Panc1 (cell line): ENCODE results near the gene C1orf198. TPM values are rescaled to one million over a fixed set of nuclear protein-coding genes. Genes with fewer than 3 reads are reported as not detected.

Source experiments
- ATAC-seq: fragments of 200-7000 bp; cut with Tn5 transposase; 2 replicates; pipeline ENCODE4 v1.9.1; 2020; ENCODE audit warnings: mild to moderate bottlenecking, moderate library complexity
- BruUV-seq: library from RNA; stranded (reverse); fragments of 400-500 nt; replicated peaks from 2 replicates; lab custom pipeline; 2021; lab: Mats Ljungman, UMichigan
- CTCF ChIA-PET: fragments of 300-600 bp; sonication (Branson Sonifier 250); formaldehyde crosslinking; loops from one replicate; lab custom pipeline; 2022; ENCODE audit warnings: antibody characterized with exemption; lab: Charles Lee
- POLR2A ChIA-PET: fragments of 300-600 bp; sonication (Branson Sonifier 250); formaldehyde crosslinking; loops from one replicate; lab custom pipeline; 2022; ENCODE audit warnings: antibody characterized with exemption; lab: Charles Lee
- DNase-seq: peaks from one replicate; pipeline ENCODE4 v3.0.0-alpha.2; 2010; ENCODE audit warnings: low read depth, low spot score
- H3K27ac ChIP-seq: 2 replicates; pipeline ENCODE4 v1.5.1; 2011; ENCODE audit warnings: mild to moderate bottlenecking, low read length, inconsistent platforms
- H3K27me3 ChIP-seq: fragments of 200-500 bp; sonication (Bioruptor generic); 2 replicates; pipeline ENCODE4 v1.6.0; 2014; ENCODE audit warnings: low read length, inconsistent platforms; ENCODE audit not compliant: control insufficient read depth, insufficient read depth
- H3K36me3 ChIP-seq: fragments of 200-500 bp; sonication (Bioruptor generic); 2 replicates; pipeline ENCODE4 v1.5.1; 2014; ENCODE audit warnings: inconsistent platforms, mild to moderate bottlenecking, low read length, moderate library complexity; ENCODE audit not compliant: control insufficient read depth, insufficient read depth
- H3K4me1 ChIP-seq: 2 replicates; pipeline ENCODE4 v1.5.1; 2011; ENCODE audit warnings: inconsistent platforms, mild to moderate bottlenecking, low read length, moderate library complexity; ENCODE audit not compliant: control insufficient read depth, insufficient read depth
- H3K4me3 ChIP-seq, 2 experiments: 2 replicates each; pipeline ENCODE4 v1.5.1; 2011 to 2012; ENCODE audit warnings: low read depth in 2 of 2, low read length in 2 of 2, mild to moderate bottlenecking in 2 of 2, inconsistent platforms in 1 of 2, moderate library complexity in 1 of 2
- H3K9me3 ChIP-seq: fragments of 200-500 bp; sonication (Bioruptor generic); 2 replicates; pipeline ENCODE4 v1.5.1; 2014; ENCODE audit warnings: low read depth, mild to moderate bottlenecking, inconsistent platforms, low read length, moderate library complexity; ENCODE audit not compliant: control insufficient read depth, insufficient read depth
- CTCF ChIP-seq: fragments of 450-650 bp; IDR thresholded peaks from 2 replicates; pipeline ENCODE4 v1.5.1; 2017; ENCODE audit warnings: mild to moderate bottlenecking
- POLR2AphosphoS5 ChIP-seq: IDR thresholded peaks from 2 replicates; pipeline ENCODE4 v1.6.1; 2012; ENCODE audit warnings: mild to moderate bottlenecking, low read depth, low read length, moderate library complexity
- REST ChIP-seq, 2 experiments: IDR thresholded peaks; 2 replicates each; pipeline ENCODE4 v1.6.1; 2011 to 2012; ENCODE audit warnings: low read depth in 2 of 2, control low read depth in 1 of 2, low read length in 1 of 2, mild to moderate bottlenecking in 1 of 2, moderate library complexity in 1 of 2; ENCODE audit not compliant: insufficient read depth in 1 of 2
- SIN3A ChIP-seq: IDR thresholded peaks from 2 replicates; pipeline ENCODE4 v1.6.1; 2012; ENCODE audit warnings: low read depth, mild to moderate bottlenecking, low read length, moderate library complexity, borderline replicate concordance; ENCODE audit not compliant: insufficient read depth
- TCF7L2 ChIP-seq: IDR thresholded peaks from 2 replicates; pipeline ENCODE4 v1.6.1; 2011; ENCODE audit warnings: mild to moderate bottlenecking, low read depth, low read length, inconsistent platforms
- in situ Hi-C: cut with HindIII; loops from 2 replicates; pipeline ENCODE4 v1.10.0; 2016; ENCODE audit warnings: low sequenced_read_pairs, low pct_unique_long_range_greater_than_20kb
- intact Hi-C: fragments of 100-400 bp; cut with micrococcal nuclease; formaldehyde crosslinking; loops from one replicate; pipeline ENCODE4 v1.10.0; 2022; ENCODE audit not compliant: unreplicated experiment
- total RNA-seq: library from RNA; stranded (reverse); gene quantifications from one replicate; pipeline ENCODE4 v1.2.1, GENCODE V29; 2021; ENCODE audit not compliant: unreplicated experiment

C1orf198 gene
- total RNA-seq, 1 experiment from 2014 or later: 33.6 TPM

- ChIA-PET CTCF (no interaction called here), POLR2A (no interaction called here)
- in situ Hi-C loops (no loop called here), intact Hi-C loops (no loop called here)
- TF ChIP-seq CTCF: no peak
- TF ChIP-seq REST (IDR thresholded peaks at IDR 0.05; ENCODE audit: insufficient read depth in 1 of 2, low read depth in 2 of 2, low read length in 1 of 2): no peak
- TF ChIP-seq SIN3A: no peak
- no peak for TF ChIP-seq TCF7L2
- no peak for TF ChIP-seq POLR2AphosphoS5
- Histone ChIP-seq H3K4me3 (no peak overlapping the region), H3K9me3 (no peaks in the 10 kb centered on the region), H3K27me3 (peaks cover 2% of the 10 kb centered on the region; the same call in 1 of the 2 replicates), H3K36me3 (no peaks in the 10 kb centered on the region), H3K4me1 (no peaks in the 10 kb centered on the region), H3K27ac (no peak overlapping the region)
- DNase-seq (no peak), ATAC-seq (no peak)
- no TSS peak for BruUV-seq
Measured at GRCh38 chr1:230892018-230892491, 23.7 kb upstream of the C1orf198 start.

- no peak overlapping the region for H3K4me3 ChIP-seq
- peaks cover 2% of the 10 kb centered on the region; the same call in 1 of the 2 replicates for H3K27me3 ChIP-seq
- intact Hi-C loops (no loop called here), in situ Hi-C loops (no loop called here)
- no peak overlapping the region for H3K27ac ChIP-seq
- CTCF ChIA-PET: no interaction called here
- ATAC-seq: no peak
- POLR2A ChIA-PET: no interaction called here
- TF ChIP-seq SIN3A (no peak), REST (IDR thresholded peaks at IDR 0.05; ENCODE audit: insufficient read depth in 1 of 2, low read depth in 2 of 2, low read length in 1 of 2) (no peak), CTCF (no peak), POLR2AphosphoS5 (no peak), TCF7L2 (no peak)
- BruUV-seq: no TSS peak
- H3K9me3 ChIP-seq: no peaks in the 10 kb centered on the region
- H3K36me3 ChIP-seq: no peaks in the 10 kb centered on the region
- DNase-seq: no peak
- H3K4me1 ChIP-seq: no peaks in the 10 kb centered on the region
Measured at GRCh38 chr1:230891413-230891812, 23.1 kb upstream of the C1orf198 start.
